ENCODE results near the gene EML6.

The EML6 gene

DNA sequence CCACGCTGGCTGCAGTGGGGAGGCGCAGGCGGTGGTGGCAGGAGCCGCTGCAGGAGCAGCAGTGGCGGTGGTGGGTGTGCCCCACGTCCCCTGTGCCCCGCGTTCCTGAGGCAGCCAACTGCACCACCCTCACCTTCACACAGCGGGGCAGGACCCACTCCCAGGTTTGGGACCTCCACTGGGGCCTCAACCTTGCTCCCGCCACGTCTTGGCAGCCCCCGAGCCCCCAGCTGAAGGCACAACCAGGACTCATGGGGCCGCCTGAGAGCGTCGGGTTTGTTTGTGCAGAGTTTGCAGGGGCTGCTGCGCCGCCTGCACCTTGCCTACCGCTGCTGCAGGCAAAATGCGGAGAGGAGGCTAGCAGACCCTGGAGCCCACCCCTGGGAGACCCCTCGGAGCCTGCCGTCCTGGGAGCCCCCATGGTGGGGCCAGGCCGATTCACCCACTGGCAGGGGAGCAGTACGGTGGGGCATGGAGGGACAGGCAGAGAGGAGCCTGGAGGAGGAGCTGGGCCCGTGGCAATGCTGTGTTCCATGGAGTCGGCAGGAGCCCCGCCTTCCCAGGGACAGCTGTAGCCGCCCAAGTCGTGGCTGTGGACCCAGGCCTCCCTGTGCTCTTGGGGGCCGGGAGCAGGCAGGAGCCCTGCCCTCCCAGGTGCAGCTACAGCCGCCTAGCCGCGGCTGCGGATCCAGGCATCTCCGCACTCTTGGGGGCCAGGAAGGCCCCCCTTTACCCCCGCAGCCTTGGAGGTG is 14.7 kb upstream of the EML6 start:
- no peak for DNase-seq (ENCODE audit: low read depth)

- DNase-seq (ENCODE audit: low read depth), result no peak
These were observed 14.1 kb upstream of the EML6 start for GRCh38 chr2:54709336-54709809.

DNA sequence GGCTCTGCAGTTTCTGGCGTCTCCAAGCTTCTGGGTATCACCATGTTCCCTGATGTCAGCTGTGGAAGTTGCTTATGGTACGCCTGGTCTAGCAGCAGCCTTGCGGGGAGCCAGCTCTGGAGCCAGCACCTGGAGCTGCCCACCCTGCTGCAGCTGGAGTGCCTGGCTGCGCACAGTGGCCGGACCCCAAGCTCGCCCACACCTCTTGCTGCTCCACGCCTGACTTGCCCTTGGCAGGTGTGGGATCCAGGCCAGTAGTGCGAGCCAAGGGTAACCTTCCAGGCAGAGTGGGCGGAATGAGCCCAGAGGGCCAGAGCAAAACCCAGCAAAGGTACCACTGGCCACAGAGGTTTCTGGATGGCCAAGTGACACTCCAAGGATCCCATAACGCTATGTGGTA is 13.2 kb upstream of the EML6 start:
- DNase-seq (ENCODE audit: low read depth), result no peak

GRCh38 chr2:54712516-54712915 is 10.9 kb upstream of the EML6 start:
- no peak for DNase-seq (ENCODE audit: low read depth)

DNA sequence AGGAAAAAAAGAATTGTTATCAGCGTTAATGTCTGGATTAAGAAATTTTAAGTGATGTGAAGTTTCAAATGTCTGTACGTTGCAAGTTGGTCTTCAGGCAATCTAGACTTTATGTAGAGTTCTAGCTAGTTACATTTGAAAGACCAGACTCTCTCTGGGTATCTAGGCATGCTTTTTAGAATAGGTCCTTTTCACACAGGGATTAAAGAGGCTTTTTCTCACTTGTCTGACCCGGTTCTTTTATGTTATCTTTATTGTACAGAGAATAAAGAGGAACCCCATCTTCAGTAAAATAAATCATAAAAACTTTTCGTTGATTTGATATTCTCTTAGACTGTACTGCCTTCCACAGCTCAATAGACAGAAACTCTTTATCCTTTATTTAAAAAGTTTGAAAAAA is 8.5 kb upstream of the EML6 start:
- no peak for DNase-seq (ENCODE audit: low read depth)

DNA sequence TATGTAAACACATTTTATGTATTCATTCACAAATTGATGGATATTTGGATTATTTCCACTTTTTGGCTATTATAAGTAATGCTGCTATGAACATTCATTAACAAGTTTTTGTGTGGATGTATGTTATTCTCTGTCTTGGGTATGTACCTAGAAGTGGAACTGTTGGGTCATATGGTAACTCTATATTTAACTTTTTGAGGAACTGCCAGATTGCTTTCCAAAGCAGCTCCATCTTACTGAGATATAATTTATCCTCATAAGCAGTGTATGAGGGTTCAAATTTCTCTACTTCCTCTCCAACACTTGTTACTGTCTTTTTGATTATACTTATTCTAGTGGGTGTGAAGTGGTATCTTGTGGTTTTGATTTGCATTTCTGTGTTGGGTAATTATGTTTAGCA is 7.1 kb upstream of the EML6 start:
- DNase-seq (ENCODE audit: low read depth), result no peak

- no peak for DNase-seq (ENCODE audit: low read depth)
These were observed 2.9 kb upstream of the EML6 start for GRCh38 chr2:54720563-54720962.

DNA sequence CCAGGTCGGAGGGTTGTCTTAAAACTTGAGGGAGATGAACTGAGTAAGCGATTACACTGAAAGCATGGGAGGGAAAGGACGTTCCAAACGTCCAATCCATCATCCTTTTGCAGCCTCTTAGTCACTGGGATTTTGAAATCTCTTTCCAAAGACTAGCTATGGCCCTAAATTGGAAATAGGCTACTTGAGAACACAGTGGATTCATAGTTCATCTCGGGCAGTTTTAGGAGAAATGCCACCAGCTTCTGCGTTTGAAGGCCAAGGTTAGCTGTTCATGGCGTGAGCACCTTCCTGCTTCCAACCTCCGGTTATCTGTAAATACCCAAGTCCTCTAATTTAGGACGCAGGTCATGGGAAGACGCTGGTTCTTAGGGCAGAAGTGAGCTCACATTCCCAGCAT is 821 bp upstream of the EML6 start:
- no peak for DNase-seq (ENCODE audit: low read depth)

DNA sequence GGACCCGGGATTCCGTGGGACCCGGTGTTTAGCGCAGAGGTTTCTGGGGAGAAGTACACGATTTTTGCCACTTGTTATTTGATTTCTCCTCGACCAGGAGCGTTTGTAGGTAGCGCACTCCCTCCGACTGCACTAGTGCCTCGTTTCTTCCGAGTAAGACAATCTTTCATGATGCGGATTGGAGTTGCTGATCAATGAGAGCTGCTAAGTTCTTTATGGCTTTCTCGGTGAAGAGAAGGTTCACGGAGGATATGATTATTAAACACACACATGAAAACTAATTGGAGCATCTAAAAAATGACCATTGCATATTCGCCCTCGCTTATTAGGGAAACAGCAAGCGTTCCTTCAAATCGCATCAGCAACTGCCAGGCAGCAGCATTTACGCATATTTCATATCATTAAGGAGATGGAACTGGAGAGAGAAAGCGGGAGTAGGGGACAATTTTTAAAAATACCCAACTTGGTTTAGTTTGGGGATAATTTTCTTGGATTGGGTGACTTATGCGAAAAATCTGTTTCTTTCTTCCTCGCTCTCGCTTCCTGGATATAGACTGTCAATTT is 616 bp downstream of the EML6 start:
- DNase-seq (ENCODE audit: low read depth), result no peak

DNA sequence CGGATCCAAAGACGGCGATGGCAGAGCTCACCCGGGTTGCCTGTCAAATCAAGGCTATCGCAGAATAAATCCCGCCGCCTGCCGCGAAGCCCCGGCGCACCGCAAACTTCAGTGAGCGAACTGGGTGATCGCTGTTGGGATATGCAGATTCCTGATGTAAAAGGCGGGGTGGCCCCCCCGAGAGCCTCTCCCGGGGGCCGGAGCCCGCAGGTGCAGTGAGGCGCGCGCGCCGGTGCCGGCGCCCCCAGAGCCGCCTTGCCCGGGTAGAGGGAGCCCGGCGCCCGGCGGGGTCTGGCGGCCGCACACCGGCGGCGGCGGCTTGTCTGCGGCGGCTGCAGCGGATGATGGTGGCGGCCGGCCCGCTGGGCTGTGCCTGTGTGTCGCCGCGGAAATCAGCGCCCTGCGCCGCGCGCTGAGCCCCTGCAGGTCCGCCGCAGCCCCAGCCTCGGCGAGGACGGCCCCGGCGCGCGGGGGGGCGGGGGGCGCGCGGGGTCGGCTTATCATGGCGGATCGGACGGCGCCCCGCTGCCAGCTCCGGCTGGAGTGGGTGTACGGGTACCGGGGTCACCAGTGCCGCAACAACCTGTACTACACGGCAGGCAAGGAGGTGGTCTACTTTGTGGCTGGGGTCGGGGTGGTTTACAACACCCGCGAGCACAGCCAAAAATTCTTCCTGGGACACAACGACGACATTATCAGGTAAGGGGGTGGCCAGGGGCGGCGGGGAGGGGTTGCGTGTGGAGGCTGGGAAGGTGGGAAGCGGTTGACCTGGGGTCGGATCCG is 1.3 kb downstream of the EML6 start:
- DNase-seq (ENCODE audit: low read depth), result no peak

DNA sequence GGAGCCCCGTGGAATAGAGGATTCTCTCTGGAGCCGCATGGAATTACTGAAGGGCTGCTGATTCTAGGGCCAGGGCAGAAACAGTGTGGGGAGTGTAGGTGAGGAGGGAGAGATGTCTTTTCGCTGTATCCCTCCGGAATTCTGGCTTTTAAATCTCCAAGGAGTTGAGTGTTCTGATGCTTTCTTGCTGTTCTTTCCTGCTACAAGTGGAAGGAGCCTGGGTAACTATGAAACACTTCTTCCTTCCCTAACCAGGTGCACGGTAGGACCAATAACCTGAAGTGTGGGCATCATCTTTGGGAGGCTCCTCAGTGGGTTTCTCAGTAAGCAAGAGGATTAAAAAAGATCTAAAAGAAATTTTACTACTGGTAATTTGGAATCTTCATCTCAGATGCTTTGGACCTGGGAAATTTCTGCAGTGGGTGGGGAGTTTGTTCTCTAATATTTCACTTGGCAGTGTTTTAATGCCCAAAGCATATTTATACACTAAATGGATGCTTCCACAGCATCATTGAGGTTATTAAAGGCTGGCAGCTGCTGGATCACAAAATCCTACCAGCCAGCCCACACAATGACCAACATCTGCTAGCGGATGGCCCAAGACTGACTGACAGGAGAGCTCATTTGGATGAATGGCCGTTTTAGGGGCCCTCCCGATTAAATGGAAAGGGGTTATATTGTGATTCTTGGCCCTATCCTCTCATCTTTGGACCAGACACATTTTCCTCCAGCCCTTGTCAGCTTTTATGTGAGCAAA is 2.1 kb downstream of the EML6 start:
- DNase-seq (ENCODE audit: low read depth), result no peak

DNA sequence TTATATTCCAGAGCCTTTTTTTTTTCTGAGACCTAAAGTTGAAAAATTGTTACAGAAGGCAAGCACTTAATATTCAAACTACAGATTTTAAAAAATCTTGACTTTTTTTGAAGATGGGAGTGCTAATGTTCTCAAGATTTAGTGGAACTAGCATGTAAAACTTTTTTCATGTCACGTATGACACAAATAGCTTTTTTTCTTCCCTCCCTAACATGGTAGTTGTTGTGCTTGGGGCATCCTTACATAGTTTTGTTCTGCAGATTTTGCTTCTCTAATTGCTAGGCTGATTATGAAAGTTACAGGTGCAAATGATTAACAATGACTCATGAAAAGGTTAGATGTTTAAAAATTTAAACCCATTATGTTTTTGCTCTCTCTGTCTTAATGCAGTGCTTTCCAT is 3.0 kb downstream of the EML6 start:
- DNase-seq (ENCODE audit: low read depth), result no peak

DNA sequence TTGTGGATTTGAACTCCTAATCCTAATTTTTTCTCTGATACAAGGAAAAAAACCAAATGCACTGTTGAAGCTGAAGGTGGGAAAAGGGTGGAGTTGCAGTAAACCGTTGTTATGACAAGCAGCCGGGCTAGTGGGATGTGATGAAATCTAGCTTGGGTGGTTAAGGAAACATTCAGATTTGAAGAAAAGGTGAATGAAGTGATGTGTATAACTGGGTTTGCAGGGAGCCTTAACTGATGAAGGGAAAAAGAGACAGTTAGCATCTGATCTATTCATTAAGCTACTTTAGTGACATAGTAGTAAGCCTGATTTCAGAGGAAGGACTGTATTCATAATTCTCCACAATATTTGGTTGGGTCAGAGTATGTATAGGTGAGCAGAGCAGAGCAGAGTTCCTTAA is 3.5 kb downstream of the EML6 start:
- DNase-seq (ENCODE audit: low read depth), result no peak

GRCh38 chr2:54728669-54729120 is 5.2 kb downstream of the EML6 start:
- no peak for DNase-seq (ENCODE audit: low read depth)

DNA sequence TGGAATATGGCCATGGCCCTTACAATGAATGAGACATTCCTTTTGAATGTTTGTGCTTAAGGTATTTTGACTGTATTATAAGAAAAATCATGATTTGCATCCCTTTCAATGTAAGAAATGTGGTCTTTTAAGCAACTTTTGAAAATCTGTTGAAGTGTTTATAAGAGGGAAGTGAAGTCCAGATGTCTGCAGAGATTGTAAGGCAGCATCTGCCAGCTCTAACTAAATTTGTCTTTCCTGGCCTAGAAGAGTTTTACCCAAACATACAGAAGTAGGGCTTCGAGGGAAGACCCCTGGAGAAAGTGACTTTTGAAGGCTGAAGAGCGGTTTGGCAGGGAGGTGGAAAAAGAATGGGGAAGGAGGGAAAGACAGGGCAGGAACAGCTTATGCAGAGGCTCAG is 12.2 kb downstream of the EML6 start:
- DNase-seq (ENCODE audit: low read depth), result no peak

DNA sequence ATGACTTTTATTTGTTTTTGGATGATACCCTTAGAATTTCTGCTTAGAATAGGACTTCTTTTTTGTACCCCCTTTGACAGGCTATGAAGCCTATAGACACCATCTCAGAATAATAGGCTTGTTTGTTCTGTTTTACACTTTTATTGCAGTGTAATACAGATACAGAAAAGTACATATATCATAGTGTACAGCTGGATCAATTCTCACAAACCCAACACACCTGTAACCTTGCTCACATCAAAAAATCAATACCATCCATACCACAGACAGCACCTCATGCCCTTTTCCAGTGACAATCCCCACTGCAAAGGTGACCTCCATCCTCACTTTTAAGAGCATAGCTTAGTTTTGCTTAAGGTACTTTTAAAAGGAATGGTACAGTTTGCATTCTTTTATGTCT is 14.8 kb downstream of the EML6 start:
- no peak for DNase-seq (ENCODE audit: low read depth)

- no peak for DNase-seq (ENCODE audit: low read depth)
These were observed 16.9 kb downstream of the EML6 start for GRCh38 chr2:54740333-54740732.

DNA sequence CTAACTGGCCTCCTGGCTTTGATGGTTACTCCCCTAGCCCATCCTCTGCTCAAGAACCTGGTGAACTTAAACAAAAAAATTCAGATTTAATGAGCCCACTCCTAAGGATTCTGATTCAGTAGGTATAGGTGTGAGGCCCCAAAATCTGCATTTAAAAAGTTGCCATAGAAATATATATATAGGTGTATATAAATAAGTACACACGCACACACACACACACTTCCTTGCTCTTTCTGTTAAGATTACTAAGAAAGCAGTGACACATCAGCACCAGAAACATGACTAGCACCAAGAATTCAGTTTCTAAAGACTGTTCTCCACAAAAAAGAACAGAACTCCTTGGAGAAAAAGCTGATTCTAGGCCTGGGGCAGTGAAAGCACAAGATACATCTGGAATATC is 17.8 kb downstream of the EML6 start:
- no peak for DNase-seq (ENCODE audit: low read depth)

- DNase-seq (ENCODE audit: low read depth), result no peak
These were observed 26.6 kb downstream of the EML6 start for GRCh38 chr2:54750040-54750439.

GRCh38 chr2:54752439-54752838 is 29.0 kb downstream of the EML6 start:
- no peak for DNase-seq (ENCODE audit: low read depth)

GRCh38 chr2:54755641-54756326 is 32.3 kb downstream of the EML6 start:
- no peak for DNase-seq (ENCODE audit: low read depth)

DNA sequence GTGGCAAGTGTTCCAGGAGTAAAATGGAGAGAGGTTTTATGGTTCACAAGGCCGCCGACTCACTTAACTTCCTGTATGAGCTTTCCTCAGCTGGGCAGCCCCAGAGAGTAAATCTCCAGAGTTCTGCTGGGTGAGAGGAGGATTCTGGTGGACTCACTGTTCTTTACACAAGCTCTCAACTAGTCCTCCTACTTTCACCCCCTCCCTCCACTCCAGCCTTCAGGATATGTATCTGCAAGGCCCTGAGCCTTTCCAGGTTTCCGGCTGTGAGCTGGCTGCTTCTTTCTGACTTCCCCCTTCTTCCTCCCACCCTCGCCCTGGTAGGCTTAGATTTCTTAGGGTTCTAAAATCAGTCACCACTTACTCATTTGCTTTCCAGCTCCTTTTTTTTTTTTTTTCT is 34.0 kb downstream of the EML6 start:
- DNase-seq (ENCODE audit: low read depth), result peak; percentile 29

All from CMK (cell line).